DND-41 (cell line): ENCODE measurements around the gene SCAANT1.

Source experiments
- ATAC-seq: fragments of 200-7000 bp; cut with Tn5 transposase; 3 replicates; pipeline ENCODE4 v1.9.1; 2021; ENCODE audit warnings: low read depth; ENCODE audit not compliant: insufficient read depth
- DNase-seq: peaks from one replicate; pipeline ENCODE4 v3.0.0-alpha.2; 2020
- H2AFZ ChIP-seq: 2 replicates; pipeline ENCODE4 v1.6.0; 2012; ENCODE audit warnings: low read depth, low read length
- H3K27ac ChIP-seq: 2 replicates; pipeline ENCODE4 v1.5.1; 2012; ENCODE audit warnings: low read length, inconsistent platforms
- H3K27me3 ChIP-seq: fragments of 200-600 bp; sonication (generic); 2 replicates; pipeline ENCODE4 v1.6.0; 2012; ENCODE audit warnings: low read length, mild to moderate bottlenecking, inconsistent platforms; ENCODE audit not compliant: insufficient read depth, poor library complexity
- H3K36me3 ChIP-seq: 2 replicates; pipeline ENCODE4 v1.5.1; 2012; ENCODE audit warnings: low read length, inconsistent platforms; ENCODE audit not compliant: insufficient read depth
- H3K4me1 ChIP-seq: 2 replicates; pipeline ENCODE4 v1.5.1; 2012; ENCODE audit warnings: mild to moderate bottlenecking, low read length; ENCODE audit not compliant: insufficient read depth
- H3K4me2 ChIP-seq: 2 replicates; pipeline ENCODE4 v1.6.0; 2012; ENCODE audit warnings: mild to moderate bottlenecking, moderate library complexity, low read length, inconsistent platforms; ENCODE audit not compliant: insufficient read depth
- H3K4me3 ChIP-seq, 2 experiments: fragments of 200-600 bp in 1 of 2; shearing (Covaris generic) in 1 of 2; 2 replicates each; pipeline ENCODE4 v1.5.1; 2012 to 2016; ENCODE audit warnings: inconsistent platforms in 2 of 2, low read length in 2 of 2, mild to moderate bottlenecking in 2 of 2, low read depth in 1 of 2, moderate library complexity in 1 of 2
- H3K79me2 ChIP-seq: 2 replicates; pipeline ENCODE4 v1.6.0; 2012; ENCODE audit warnings: low read length, inconsistent platforms; ENCODE audit not compliant: insufficient read depth
- H3K9ac ChIP-seq: 2 replicates; pipeline ENCODE4 v1.6.0; 2012; ENCODE audit warnings: low read depth, mild to moderate bottlenecking, inconsistent platforms, low read length, moderate library complexity
- H3K9me3 ChIP-seq: 2 replicates; pipeline ENCODE4 v1.5.1; 2012; ENCODE audit warnings: low read length, moderate library complexity, mild to moderate bottlenecking, inconsistent platforms; ENCODE audit not compliant: insufficient read depth, severe bottlenecking
- H4K20me1 ChIP-seq: 2 replicates; pipeline ENCODE4 v1.6.0; 2012; ENCODE audit warnings: low read length; ENCODE audit not compliant: insufficient read depth
- CTCF ChIP-seq: IDR thresholded peaks from 2 replicates; pipeline ENCODE4 v1.5.1; 2012; ENCODE audit warnings: borderline replicate concordance, low read length, moderate library complexity, mild to moderate bottlenecking; ENCODE audit not compliant: poor library complexity, severe bottlenecking; ENCODE audit errors: extremely low read depth
- EZH2 ChIP-seq: IDR thresholded peaks from 3 replicates; pipeline ENCODE4 v1.6.1; 2012; ENCODE audit warnings: borderline replicate concordance, low read depth, mild to moderate bottlenecking, moderate library complexity, low read length, inconsistent platforms; ENCODE audit not compliant: severe bottlenecking

The SCAANT1 gene

GRCh38 chr3:63869940-63870614 is 42.1 kb downstream of the SCAANT1 start:
- Histone ChIP-seq H3K4me2 (no peak overlapping the region), H3K4me3 (no peak overlapping the region), H2AFZ (no peak overlapping the region), H3K27ac (no peak overlapping the region), H3K9me3 (no peaks in the 10 kb centered on the region), H3K27me3 (no peaks in the 10 kb centered on the region), H3K4me1 (peaks cover 16% of the 10 kb centered on the region), H3K79me2 (peaks cover 97% of the 10 kb centered on the region), H3K36me3 (0 out of 2 replicates have a peak, but pooled peaks cover 4% of the 10 kb centered on the region), H3K9ac (no peak overlapping the region), H4K20me1 (peaks cover 45% of the 10 kb centered on the region)
- ATAC-seq (no peak), DNase-seq (no peak)
- TF ChIP-seq CTCF, result no peak
- TF ChIP-seq EZH2, result no peak

DNA sequence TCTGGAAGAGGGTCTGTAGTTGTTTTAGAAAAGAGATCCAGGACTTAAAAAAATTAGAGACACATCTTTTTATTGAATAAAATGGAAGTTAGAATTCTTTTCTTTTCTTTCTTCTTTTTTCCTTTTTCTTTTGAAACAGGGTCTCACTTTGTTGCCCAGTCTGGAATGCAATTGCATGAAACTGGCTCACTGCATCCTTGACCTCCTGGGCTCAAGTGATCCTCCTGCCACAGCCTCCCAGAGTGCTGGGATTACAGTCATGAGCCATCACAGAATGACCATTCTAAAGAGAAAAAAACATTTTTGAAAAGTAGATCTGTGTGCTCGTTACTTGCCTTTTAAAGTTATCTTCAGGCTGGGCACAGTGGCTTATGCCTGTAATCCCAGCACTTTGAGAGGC is 45.0 kb downstream of the SCAANT1 start:
- Histone ChIP-seq H3K9me3 (no peaks in the 10 kb centered on the region), H4K20me1 (peaks cover 26% of the 10 kb centered on the region), H3K27ac (no peak overlapping the region), H3K4me2 (no peak overlapping the region), H3K79me2 (peaks cover 94% of the 10 kb centered on the region), H2AFZ (no peak overlapping the region), H3K4me1 (peaks cover 29% of the 10 kb centered on the region), H3K27me3 (no peaks in the 10 kb centered on the region), H3K36me3 (no peaks in the 10 kb centered on the region; the same call in 1 of the 2 replicates), H3K9ac (no peak overlapping the region), H3K4me3 (no peak overlapping the region)
- ATAC-seq (no peak), DNase-seq (no peak)
- no peak for TF ChIP-seq CTCF
- TF ChIP-seq EZH2, result no peak

DNA sequence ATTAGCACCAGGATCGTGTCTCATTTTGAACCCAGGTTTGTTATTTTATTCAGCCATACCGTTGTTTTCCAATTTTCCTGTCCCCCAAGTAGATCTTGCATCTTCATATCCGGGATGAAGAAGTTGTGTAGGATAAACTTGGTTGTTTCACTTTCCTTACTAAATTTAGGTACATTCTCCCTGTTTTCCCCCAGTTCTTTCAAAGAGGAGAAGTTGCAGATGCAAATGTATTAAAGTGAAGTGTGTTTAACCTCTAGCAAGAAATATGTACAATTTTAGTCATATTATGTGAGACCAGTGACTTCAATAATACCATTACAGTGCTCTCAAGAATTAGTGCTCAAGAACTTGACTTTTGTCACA is 47.2 kb downstream of the SCAANT1 start:
- Histone ChIP-seq H3K4me3 (peak overlapping the region; percentile 55 to 94; a peak in 3 of 4 replicates), H3K9me3 (no peaks in the 10 kb centered on the region), H4K20me1 (0 out of 2 replicates have a peak, but pooled peaks cover 27% of the 10 kb centered on the region), H3K9ac (peak overlapping the region; percentile 85), H3K27ac (peak overlapping the region; percentile 80), H3K27me3 (no peaks in the 10 kb centered on the region), H3K79me2 (peaks cover 95% of the 10 kb centered on the region), H3K4me2 (peak overlapping the region; percentile 76), H2AFZ (peak overlapping the region; percentile 78), H3K4me1 (peaks cover 40% of the 10 kb centered on the region), H3K36me3 (no peaks in the 10 kb centered on the region; the same call in 1 of the 2 replicates)
- no peak for TF ChIP-seq EZH2
- no peak for TF ChIP-seq CTCF
- DNase-seq (no peak), ATAC-seq (no peak)
